Activated T-cell treated with anti-CD3 and anti-CD28 coated beads, Interleukin-2, amount 50 U/mL, for 4 hours (primary cell): ENCODE data around the gene ATXN10. TPM values are rescaled to one million over a fixed set of nuclear protein-coding genes. Genes with fewer than 3 reads are reported as not detected.

Source experiments
- ATAC-seq, 2 donors: fragments of 200-7000 bp; cut with Tn5 transposase; one replicate each; pipeline ENCODE4 v1.10.0; 2021
- DNase-seq: peaks from one replicate; pipeline ENCODE4 v3.0.0-alpha.2; 2020
- H3K27me3 Mint-ChIP-seq: one replicate; pipeline ENCODE4 v1.8.0; 2021; ENCODE audit warnings: low read depth, mixed read lengths
- H3K36me3 Mint-ChIP-seq: one replicate; pipeline ENCODE4 v1.8.0; 2022; ENCODE audit warnings: mixed read lengths; ENCODE audit not compliant: insufficient read depth
- H3K4me1 Mint-ChIP-seq: one replicate; pipeline ENCODE4 v1.8.0; 2021; ENCODE audit warnings: low read depth, mixed read lengths
- H3K4me3 Mint-ChIP-seq: one replicate; pipeline ENCODE4 v1.8.0; 2021; ENCODE audit warnings: mild to moderate bottlenecking, moderate library complexity, mixed read lengths
- H3K9me3 Mint-ChIP-seq: one replicate; pipeline ENCODE4 v1.8.0; 2021; ENCODE audit warnings: mixed read lengths
- total RNA-seq, 3 donors: library from RNA; stranded (reverse); gene quantifications; one replicate each; pipeline ENCODE4 v1.2.1, GENCODE V29; 2021

Gene ATXN10
- total RNA-seq, 3 donors from 2014 or later: 88.1 to 97.9 (median 90.5) TPM

GRCh38 chr22:45638197-45638596 lies 33.4 kb upstream of the ATXN10 start:
- peaks cover 42% of the 10 kb centered on the region for H3K27me3 Mint-ChIP-seq
- no peak for ATAC-seq
- no peak overlapping the region for H3K4me3 Mint-ChIP-seq
- no peaks in the 10 kb centered on the region for H3K36me3 Mint-ChIP-seq
- H3K9me3 Mint-ChIP-seq: no peaks in the 10 kb centered on the region
- DNase-seq: no peak
- H3K4me1 Mint-ChIP-seq: peaks cover 3% of the 10 kb centered on the region

- peaks cover 3% of the 10 kb centered on the region for H3K4me1 Mint-ChIP-seq
- H3K4me3 Mint-ChIP-seq: no peak overlapping the region
- ATAC-seq (no peak), DNase-seq (no peak)
- H3K27me3 Mint-ChIP-seq: peaks cover 38% of the 10 kb centered on the region
- H3K36me3 Mint-ChIP-seq: no peaks in the 10 kb centered on the region
- no peaks in the 10 kb centered on the region for H3K9me3 Mint-ChIP-seq
Measured at GRCh38 chr22:45638834-45639746, 32.5 kb upstream of the ATXN10 start.

GRCh38 chr22:45639747-45640102 lies 31.9 kb upstream of the ATXN10 start:
- no peak overlapping the region for H3K4me3 Mint-ChIP-seq
- no peaks in the 10 kb centered on the region for H3K36me3 Mint-ChIP-seq
- no peaks in the 10 kb centered on the region for H3K9me3 Mint-ChIP-seq
- ATAC-seq (no peak), DNase-seq (no peak)
- peaks cover 44% of the 10 kb centered on the region for H3K27me3 Mint-ChIP-seq
- peaks cover 3% of the 10 kb centered on the region for H3K4me1 Mint-ChIP-seq

GRCh38 chr22:45640291-45640940 lies 31.2 kb upstream of the ATXN10 start:
- Mint-ChIP-seq H3K27me3 (peaks cover 46% of the 10 kb centered on the region), H3K4me1 (peaks cover 3% of the 10 kb centered on the region), H3K4me3 (no peak overlapping the region), H3K9me3 (no peaks in the 10 kb centered on the region), H3K36me3 (no peaks in the 10 kb centered on the region)
- ATAC-seq (no peak), DNase-seq (no peak)

- Mint-ChIP-seq H3K9me3 (no peaks in the 10 kb centered on the region), H3K36me3 (no peaks in the 10 kb centered on the region), H3K27me3 (peaks cover 50% of the 10 kb centered on the region), H3K4me1 (peaks cover 6% of the 10 kb centered on the region), H3K4me3 (no peak overlapping the region)
- ATAC-seq (no peak), DNase-seq (no peak)
Measured at GRCh38 chr22:45640941-45641621, 30.6 kb upstream of the ATXN10 start.

- Mint-ChIP-seq H3K36me3 (no peaks in the 10 kb centered on the region), H3K4me3 (no peak overlapping the region), H3K9me3 (no peaks in the 10 kb centered on the region), H3K27me3 (peaks cover 53% of the 10 kb centered on the region), H3K4me1 (peaks cover 6% of the 10 kb centered on the region)
- DNase-seq: no peak
- no peak for ATAC-seq
Measured at GRCh38 chr22:45642986-45643385, 28.6 kb upstream of the ATXN10 start.

- no peak for DNase-seq
- ATAC-seq: no peak
- Mint-ChIP-seq H3K4me3 (no peak overlapping the region), H3K9me3 (no peaks in the 10 kb centered on the region), H3K36me3 (no peaks in the 10 kb centered on the region), H3K27me3 (peaks cover 48% of the 10 kb centered on the region), H3K4me1 (peaks cover 4% of the 10 kb centered on the region)
Measured at GRCh38 chr22:45644714-45645113, 26.9 kb upstream of the ATXN10 start.

GRCh38 chr22:45645150-45645525 lies 26.5 kb upstream of the ATXN10 start:
- no peak for DNase-seq
- peaks cover 2% of the 10 kb centered on the region for H3K4me1 Mint-ChIP-seq

GRCh38 chr22:45645526-45646414 lies 25.9 kb upstream of the ATXN10 start:
- no peak overlapping the region for H3K4me3 Mint-ChIP-seq
- peaks cover 2% of the 10 kb centered on the region for H3K4me1 Mint-ChIP-seq
- H3K36me3 Mint-ChIP-seq: no peaks in the 10 kb centered on the region
- DNase-seq (peak; percentile 77), ATAC-seq (peak; percentile 93 to 96)
- H3K9me3 Mint-ChIP-seq: no peaks in the 10 kb centered on the region
- peaks cover 43% of the 10 kb centered on the region for H3K27me3 Mint-ChIP-seq

More at GRCh38 chr22:45645150-45645525, 26.5 kb upstream of the ATXN10 start:
- no peak for ATAC-seq
- Mint-ChIP-seq H3K36me3 (no peaks in the 10 kb centered on the region), H3K4me3 (no peak overlapping the region), H3K27me3 (peaks cover 44% of the 10 kb centered on the region), H3K9me3 (no peaks in the 10 kb centered on the region)

- Mint-ChIP-seq H3K4me3 (no peak overlapping the region), H3K9me3 (no peaks in the 10 kb centered on the region), H3K36me3 (no peaks in the 10 kb centered on the region), H3K4me1 (peaks cover 2% of the 10 kb centered on the region), H3K27me3 (peaks cover 44% of the 10 kb centered on the region)
- ATAC-seq: no peak
- DNase-seq: no peak
Measured at GRCh38 chr22:45647532-45648225, 24.0 kb upstream of the ATXN10 start.

- Mint-ChIP-seq H3K9me3 (no peaks in the 10 kb centered on the region), H3K36me3 (no peaks in the 10 kb centered on the region), H3K27me3 (peaks cover 44% of the 10 kb centered on the region), H3K4me1 (peaks cover 2% of the 10 kb centered on the region), H3K4me3 (no peak overlapping the region)
- DNase-seq: no peak
- no peak for ATAC-seq
Measured at GRCh38 chr22:45648301-45649117, 23.1 kb upstream of the ATXN10 start.

GRCh38 chr22:45649809-45650208 lies 21.8 kb upstream of the ATXN10 start:
- no peak overlapping the region for H3K4me3 Mint-ChIP-seq
- H3K36me3 Mint-ChIP-seq: no peaks in the 10 kb centered on the region
- H3K27me3 Mint-ChIP-seq: peaks cover 34% of the 10 kb centered on the region
- ATAC-seq (no peak), DNase-seq (no peak)
- H3K9me3 Mint-ChIP-seq: no peaks in the 10 kb centered on the region
- peaks cover 2% of the 10 kb centered on the region for H3K4me1 Mint-ChIP-seq

GRCh38 chr22:45650721-45651120 lies 20.9 kb upstream of the ATXN10 start:
- DNase-seq (no peak), ATAC-seq (no peak)
- Mint-ChIP-seq H3K4me3 (no peak overlapping the region), H3K27me3 (peaks cover 29% of the 10 kb centered on the region), H3K9me3 (no peaks in the 10 kb centered on the region), H3K36me3 (no peaks in the 10 kb centered on the region), H3K4me1 (peaks cover 2% of the 10 kb centered on the region)
